ENCODE measurements around the gene MCM3AP.

The MCM3AP gene

GRCh38 chr21:46285206-46285661 lies at the start of gene MCM3AP:
Gene MCM3AP (minus strand): TSS chr21:46285611. CDS start chr21:46285286, 325 bp downstream.
- in situ Hi-C loops (cut with MboI; ENCODE audit: low sequenced_read_pairs), result no loop called here

GRCh38 chr21:46334351-46335140 lies 49.1 kb upstream of the MCM3AP start:
- in situ Hi-C loops (cut with MboI; ENCODE audit: low sequenced_read_pairs), result no loop called here

GRCh38 chr21:46329796-46330195 lies 44.4 kb upstream of the MCM3AP start:
- in situ Hi-C loops (cut with MboI; ENCODE audit: low sequenced_read_pairs), result no loop called here

- in situ Hi-C loops (cut with MboI; ENCODE audit: low sequenced_read_pairs), result no loop called here
Observed at GRCh38 chr21:46328151-46328550, 42.7 kb upstream of the MCM3AP start.

- in situ Hi-C loops (cut with MboI; ENCODE audit: low sequenced_read_pairs), result no loop called here
Observed at GRCh38 chr21:46327711-46328110, 42.3 kb upstream of the MCM3AP start.

GRCh38 chr21:46326110-46326703 lies 40.8 kb upstream of the MCM3AP start:
- in situ Hi-C loops (cut with MboI; ENCODE audit: low sequenced_read_pairs), result no loop called here

GRCh38 chr21:46325073-46325912 lies 39.9 kb upstream of the MCM3AP start:
- in situ Hi-C loops (cut with MboI; ENCODE audit: low sequenced_read_pairs), result no loop called here

GRCh38 chr21:46324390-46325072 lies 39.1 kb upstream of the MCM3AP start:
- in situ Hi-C loops (cut with MboI; ENCODE audit: low sequenced_read_pairs), result no loop called here

GRCh38 chr21:46323710-46324389 lies 38.4 kb upstream of the MCM3AP start, which contains the start of the genes C21orf58 and PCNT:
Gene C21orf58 (minus strand): TSS chr21:46323870. CDS start chr21:46322738, 1,132 bp downstream.
Gene PCNT (plus strand): TSS chr21:46324156. CDS start chr21:46324229, 73 bp downstream.
- in situ Hi-C loops (cut with MboI; ENCODE audit: low sequenced_read_pairs), result no loop called here

GRCh38 chr21:46323227-46323709 lies 37.9 kb upstream of the MCM3AP start:
- in situ Hi-C loops (cut with MboI; ENCODE audit: low sequenced_read_pairs), result no loop called here

GRCh38 chr21:46322351-46323226 lies 37.2 kb upstream of the MCM3AP start:
- in situ Hi-C loops (cut with MboI; ENCODE audit: low sequenced_read_pairs), result no loop called here

GRCh38 chr21:46320331-46320801 lies 35.0 kb upstream of the MCM3AP start:
- in situ Hi-C loops (cut with MboI; ENCODE audit: low sequenced_read_pairs), result no loop called here

- in situ Hi-C loops (cut with MboI; ENCODE audit: low sequenced_read_pairs), result no loop called here
Observed at GRCh38 chr21:46319186-46319585, 33.8 kb upstream of the MCM3AP start.

GRCh38 chr21:46318464-46318845 lies 33.0 kb upstream of the MCM3AP start:
- in situ Hi-C loops (cut with MboI; ENCODE audit: low sequenced_read_pairs), result no loop called here

- in situ Hi-C loops (cut with MboI; ENCODE audit: low sequenced_read_pairs), result no loop called here
Observed at GRCh38 chr21:46317710-46318463, 32.5 kb upstream of the MCM3AP start.

GRCh38 chr21:46316708-46317324 lies 31.4 kb upstream of the MCM3AP start:
- in situ Hi-C loops (cut with MboI; ENCODE audit: low sequenced_read_pairs), result no loop called here

- in situ Hi-C loops (cut with MboI; ENCODE audit: low sequenced_read_pairs), result no loop called here
Observed at GRCh38 chr21:46314441-46315020, 29.1 kb upstream of the MCM3AP start.

Data from HL-60/S4 treated with phorbol 12-myristate 13-acetate at 8.2 ng/mL for 4 days and 3 days (cell line).